RCC 7860 (cell line): ENCODE data around the gene MLF2.

ENCODE experiments used
- DNase-seq: peaks from one replicate; pipeline ENCODE4 v3.0.0-alpha.2; 2015; ENCODE audit warnings: low spot score
- FAIRE-seq: peaks from 2 replicates; lab custom pipeline; 2012; peaks lifted over from hg19 to GRCh38; lab: Jason Lieb, UNC

The MLF2 gene

DNA sequence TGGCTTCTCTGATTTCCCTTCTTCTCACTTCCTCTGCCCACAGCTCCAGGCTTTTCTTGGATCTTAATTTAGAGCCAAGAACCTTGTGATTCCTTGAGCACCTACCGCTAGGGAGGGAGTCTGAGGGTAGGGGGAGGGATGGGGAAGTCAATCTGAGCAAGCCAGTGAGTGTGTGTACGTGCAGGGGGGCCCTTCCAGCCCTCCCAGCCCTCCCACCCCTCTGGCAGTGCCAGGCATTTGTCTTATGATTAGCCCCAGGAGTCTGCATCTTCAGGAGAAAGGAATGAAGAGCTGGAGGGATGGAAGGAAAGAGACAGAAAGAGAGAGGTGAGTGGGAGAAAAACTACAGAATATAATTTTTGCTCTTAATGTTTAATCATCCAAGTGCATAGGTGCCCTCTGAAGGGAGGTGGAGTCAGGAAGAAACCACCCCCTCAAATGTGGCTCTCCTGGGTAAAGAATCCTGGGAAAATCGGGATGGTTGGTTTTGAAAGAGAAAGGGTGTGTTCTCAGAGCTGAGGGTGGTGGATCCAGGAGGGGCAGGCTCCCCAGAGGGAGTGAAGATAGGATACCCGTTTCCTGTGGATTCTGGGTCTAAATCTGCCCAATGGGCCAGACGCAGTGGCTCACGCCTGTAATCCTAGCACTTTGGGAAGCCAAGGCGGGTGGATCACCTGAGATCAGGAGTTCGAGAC lies 54.4 kb downstream of the MLF2 start:
- DNase-seq, result no peak
- no peak for FAIRE-seq
